Spleen (tissue), 7 donors: ENCODE results near the gene PRPS1L1.

Experiments used
- CTCF ChIP-seq, 11 experiments: fragments of 200-600 bp in 7 of 11; fragments of 450-650 bp in 4 of 11; sonication (generic) in 4 of 11; IDR thresholded peaks in 8 of 11; conservative IDR thresholded peaks in 3 of 11; 1 replicate in 7 of 11; 2 replicates in 4 of 11; pipeline versions ENCODE4 v1.4.0 to v1.8.0; 2016 to 2021; ENCODE audit warnings: antibody characterized with exemption in 11 of 11, inconsistent platforms in 4 of 11, mild to moderate bottlenecking in 1 of 11
- POLR2AphosphoS5 ChIP-seq, 3 donors: sonication (generic); formaldehyde crosslinking; IDR thresholded peaks; one replicate each; pipeline ENCODE4 v1.5.1; 2017; ENCODE audit warnings: antibody characterized with exemption in 3 of 3
- donor health status: DM: no; HTN: no; CAD: no; lungs with moderate emphysema.
- donor health status: DM: no; HTN: no; CAD: no.
- donor health status: DM: no; HTN: no; CAD: no.

GRCh38 chr7:18041191-18041590, 13.5 kb upstream of the PRPS1L1 start:
- no peak for TF ChIP-seq POLR2AphosphoS5 (IDR thresholded peaks at IDR 0.05)
- no peak for TF ChIP-seq CTCF (IDR thresholded peaks at IDR 0.05 in 8 of 11, conservative IDR thresholded peaks at IDR 0.05 in 3 of 11)
